HL-60 (cell line): ENCODE results near the gene SPATA6.

Experiments used
- GABPA ChIP-seq: IDR thresholded peaks from 2 replicates; pipeline ENCODE4 v1.6.1; 2012; ENCODE audit warnings: low read depth
- TF ChIP-seq, protein P1 (sequence below): IDR thresholded peaks from one replicate; pipeline ENCODE4 v1.5.1; 2011; ENCODE audit warnings: low read length, control low read depth, inconsistent platforms; ENCODE audit not compliant: insufficient read depth

DNA sequence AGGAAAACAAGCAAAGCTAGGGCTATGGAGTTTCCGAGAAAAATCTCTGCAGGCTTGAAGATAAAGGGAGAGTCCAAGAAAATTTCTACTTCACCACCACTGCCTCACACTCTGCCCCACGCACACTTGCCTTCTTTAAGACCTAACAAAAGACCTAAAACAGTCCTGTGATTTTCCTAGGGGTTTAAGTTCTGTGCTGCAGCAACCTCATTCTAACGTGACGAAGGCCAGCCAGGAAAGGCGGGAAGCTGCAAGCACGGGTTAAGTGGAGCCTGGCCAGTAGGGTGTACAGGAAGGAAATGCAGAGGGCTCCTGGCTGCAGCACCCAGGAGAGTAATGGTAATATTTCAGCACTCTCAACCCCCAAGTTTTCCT lies 1.5 kb downstream of the SPATA6 start:
- TF ChIP-seq, protein P1, sequence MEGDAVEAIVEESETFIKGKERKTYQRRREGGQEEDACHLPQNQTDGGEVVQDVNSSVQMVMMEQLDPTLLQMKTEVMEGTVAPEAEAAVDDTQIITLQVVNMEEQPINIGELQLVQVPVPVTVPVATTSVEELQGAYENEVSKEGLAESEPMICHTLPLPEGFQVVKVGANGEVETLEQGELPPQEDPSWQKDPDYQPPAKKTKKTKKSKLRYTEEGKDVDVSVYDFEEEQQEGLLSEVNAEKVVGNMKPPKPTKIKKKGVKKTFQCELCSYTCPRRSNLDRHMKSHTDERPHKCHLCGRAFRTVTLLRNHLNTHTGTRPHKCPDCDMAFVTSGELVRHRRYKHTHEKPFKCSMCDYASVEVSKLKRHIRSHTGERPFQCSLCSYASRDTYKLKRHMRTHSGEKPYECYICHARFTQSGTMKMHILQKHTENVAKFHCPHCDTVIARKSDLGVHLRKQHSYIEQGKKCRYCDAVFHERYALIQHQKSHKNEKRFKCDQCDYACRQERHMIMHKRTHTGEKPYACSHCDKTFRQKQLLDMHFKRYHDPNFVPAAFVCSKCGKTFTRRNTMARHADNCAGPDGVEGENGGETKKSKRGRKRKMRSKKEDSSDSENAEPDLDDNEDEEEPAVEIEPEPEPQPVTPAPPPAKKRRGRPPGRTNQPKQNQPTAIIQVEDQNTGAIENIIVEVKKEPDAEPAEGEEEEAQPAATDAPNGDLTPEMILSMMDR: no peak
- TF ChIP-seq GABPA: no peak
